HUES48 (cell line): Measurements from ENCODE around the gene CRTC1.

Source experiments
- H3K27ac ChIP-seq: one replicate; pipeline ENCODE4 v1.7.0; 2013; ENCODE audit warnings: low read depth, low read length, inconsistent platforms
- H3K27me3 ChIP-seq: 2 replicates; pipeline ENCODE4 v1.6.1; 2013; ENCODE audit warnings: mild to moderate bottlenecking, low read length; ENCODE audit not compliant: control insufficient read depth, insufficient read depth
- H3K36me3 ChIP-seq: 2 replicates; pipeline ENCODE4 v1.6.1; 2013; ENCODE audit warnings: low read length; ENCODE audit not compliant: control insufficient read depth, insufficient read depth
- H3K4me1 ChIP-seq: 2 replicates; pipeline ENCODE4 v1.6.1; 2013; ENCODE audit warnings: mild to moderate bottlenecking, low read length; ENCODE audit not compliant: control insufficient read depth, insufficient read depth
- H3K4me3 ChIP-seq: 2 replicates; pipeline ENCODE4 v1.5.1; 2013; ENCODE audit warnings: mild to moderate bottlenecking, low read depth, low read length
- H3K9ac ChIP-seq: 2 replicates; pipeline ENCODE4 v1.6.1; 2013; ENCODE audit warnings: mild to moderate bottlenecking, low read depth, low read length, moderate library complexity
- H3K9me3 ChIP-seq: 2 replicates; pipeline ENCODE4 v1.6.1; 2013; ENCODE audit warnings: low read length; ENCODE audit not compliant: control insufficient read depth, insufficient read depth

The CRTC1 gene

GRCh38 chr19:18775586-18776287 lies 92.3 kb downstream of the CRTC1 start:
- Histone ChIP-seq H3K27me3 (peaks cover 99% of the 10 kb centered on the region), H3K9ac (no peak overlapping the region), H3K27ac (no peak overlapping the region), H3K4me1 (no peaks in the 10 kb centered on the region), H3K9me3 (no peaks in the 10 kb centered on the region), H3K4me3 (no peak overlapping the region), H3K36me3 (no peaks in the 10 kb centered on the region)

- no peak overlapping the region for H3K9ac ChIP-seq
Observed at GRCh38 chr19:18776288-18776594, 92.8 kb downstream of the CRTC1 start.

GRCh38 chr19:18776736-18777135 lies 93.3 kb downstream of the CRTC1 start:
- H3K36me3 ChIP-seq = no peaks in the 10 kb centered on the region
- no peak overlapping the region for H3K27ac ChIP-seq
- H3K9me3 ChIP-seq = no peaks in the 10 kb centered on the region
- no peak overlapping the region for H3K9ac ChIP-seq
- no peak overlapping the region for H3K4me3 ChIP-seq
- H3K27me3 ChIP-seq = peaks cover 99% of the 10 kb centered on the region
- H3K4me1 ChIP-seq = no peaks in the 10 kb centered on the region

More at GRCh38 chr19:18776288-18776594, 92.8 kb downstream of the CRTC1 start:
- Histone ChIP-seq H3K27ac (no peak overlapping the region), H3K9me3 (no peaks in the 10 kb centered on the region), H3K27me3 (peaks cover 99% of the 10 kb centered on the region), H3K36me3 (no peaks in the 10 kb centered on the region), H3K4me3 (no peak overlapping the region), H3K4me1 (no peaks in the 10 kb centered on the region)

- no peaks in the 10 kb centered on the region for H3K9me3 ChIP-seq
- no peak overlapping the region for H3K4me3 ChIP-seq
- no peak overlapping the region for H3K27ac ChIP-seq
- no peaks in the 10 kb centered on the region for H3K36me3 ChIP-seq
- H3K27me3 ChIP-seq = peaks cover 99% of the 10 kb centered on the region
- H3K9ac ChIP-seq = no peak overlapping the region
- no peaks in the 10 kb centered on the region for H3K4me1 ChIP-seq
Observed at GRCh38 chr19:18777301-18778075, 94.0 kb downstream of the CRTC1 start.

GRCh38 chr19:18778076-18778389 lies 94.6 kb downstream of the CRTC1 start:
- Histone ChIP-seq H3K9ac (no peak overlapping the region), H3K4me1 (no peaks in the 10 kb centered on the region), H3K9me3 (no peaks in the 10 kb centered on the region), H3K27me3 (peaks cover 99% of the 10 kb centered on the region), H3K4me3 (no peak overlapping the region), H3K36me3 (no peaks in the 10 kb centered on the region), H3K27ac (no peak overlapping the region)

- H3K27ac ChIP-seq = no peak overlapping the region
- no peaks in the 10 kb centered on the region for H3K4me1 ChIP-seq
- no peak overlapping the region for H3K4me3 ChIP-seq
- H3K9me3 ChIP-seq = no peaks in the 10 kb centered on the region
- H3K9ac ChIP-seq = no peak overlapping the region
- H3K36me3 ChIP-seq = no peaks in the 10 kb centered on the region
- peaks cover 99% of the 10 kb centered on the region for H3K27me3 ChIP-seq
Observed at GRCh38 chr19:18778826-18779495, 95.5 kb downstream of the CRTC1 start.

GRCh38 chr19:18780081-18780480 lies 96.6 kb downstream of the CRTC1 start:
- Histone ChIP-seq H3K4me1 (no peaks in the 10 kb centered on the region), H3K36me3 (no peaks in the 10 kb centered on the region), H3K9me3 (no peaks in the 10 kb centered on the region), H3K4me3 (no peak overlapping the region), H3K9ac (no peak overlapping the region), H3K27me3 (peaks cover 98% of the 10 kb centered on the region), H3K27ac (no peak overlapping the region)

GRCh38 chr19:18780631-18781030 lies 97.2 kb downstream of the CRTC1 start:
- H3K9ac ChIP-seq = no peak overlapping the region
- H3K27me3 ChIP-seq = peaks cover 97% of the 10 kb centered on the region
- H3K4me3 ChIP-seq = no peak overlapping the region
- H3K36me3 ChIP-seq = no peaks in the 10 kb centered on the region
- H3K27ac ChIP-seq = no peak overlapping the region
- no peaks in the 10 kb centered on the region for H3K4me1 ChIP-seq
- no peaks in the 10 kb centered on the region for H3K9me3 ChIP-seq

- Histone ChIP-seq H3K9me3 (no peaks in the 10 kb centered on the region), H3K27ac (no peak overlapping the region), H3K36me3 (no peaks in the 10 kb centered on the region), H3K4me1 (no peaks in the 10 kb centered on the region; the same call in 1 of the 2 replicates), H3K9ac (no peak overlapping the region), H3K27me3 (peaks cover 97% of the 10 kb centered on the region), H3K4me3 (no peak overlapping the region)
Observed at GRCh38 chr19:18781047-18781600, 97.6 kb downstream of the CRTC1 start.

- Histone ChIP-seq H3K36me3 (no peaks in the 10 kb centered on the region), H3K27ac (no peak overlapping the region), H3K4me3 (no peak overlapping the region), H3K9ac (no peak overlapping the region), H3K9me3 (no peaks in the 10 kb centered on the region), H3K27me3 (peaks cover 97% of the 10 kb centered on the region), H3K4me1 (no peaks in the 10 kb centered on the region; the same call in 1 of the 2 replicates)
Observed at GRCh38 chr19:18781885-18782527, 98.5 kb downstream of the CRTC1 start.
